NCI-H2081 (cell line): Measurements from ENCODE around the gene TAOK1.
"Not testable (repeated sequence)": the region's sequence is repeated elsewhere in the genome, so short reads cannot be mapped to it uniquely, and the experiment has no call there.

Experiments
- DNase-seq, 2 experiments: peaks; one replicate each; lab custom pipeline; 2025; lab: John Stamatoyannopoulos, UW

TAOK1 gene

DNA sequence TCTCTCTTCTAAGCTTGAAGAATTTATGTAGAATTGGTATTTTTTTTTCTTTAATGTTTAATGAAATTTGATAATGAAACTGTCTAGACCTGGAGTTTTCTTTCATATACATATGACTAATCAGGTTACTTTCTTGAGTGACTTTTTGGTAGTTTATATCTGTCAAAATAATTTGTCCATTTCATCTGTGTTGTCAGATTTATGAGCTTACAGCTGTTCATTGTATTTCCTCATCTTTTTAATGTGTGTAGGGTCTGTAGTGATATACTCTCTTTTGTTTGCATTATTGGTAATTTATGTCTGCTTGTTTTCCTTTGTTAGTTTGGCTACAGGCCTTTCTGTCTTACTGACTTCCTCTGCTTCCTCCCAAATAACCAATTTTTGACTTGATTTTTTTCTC, 55.7 kb downstream of the TAOK1 start:
- no peak for DNase-seq

DNA sequence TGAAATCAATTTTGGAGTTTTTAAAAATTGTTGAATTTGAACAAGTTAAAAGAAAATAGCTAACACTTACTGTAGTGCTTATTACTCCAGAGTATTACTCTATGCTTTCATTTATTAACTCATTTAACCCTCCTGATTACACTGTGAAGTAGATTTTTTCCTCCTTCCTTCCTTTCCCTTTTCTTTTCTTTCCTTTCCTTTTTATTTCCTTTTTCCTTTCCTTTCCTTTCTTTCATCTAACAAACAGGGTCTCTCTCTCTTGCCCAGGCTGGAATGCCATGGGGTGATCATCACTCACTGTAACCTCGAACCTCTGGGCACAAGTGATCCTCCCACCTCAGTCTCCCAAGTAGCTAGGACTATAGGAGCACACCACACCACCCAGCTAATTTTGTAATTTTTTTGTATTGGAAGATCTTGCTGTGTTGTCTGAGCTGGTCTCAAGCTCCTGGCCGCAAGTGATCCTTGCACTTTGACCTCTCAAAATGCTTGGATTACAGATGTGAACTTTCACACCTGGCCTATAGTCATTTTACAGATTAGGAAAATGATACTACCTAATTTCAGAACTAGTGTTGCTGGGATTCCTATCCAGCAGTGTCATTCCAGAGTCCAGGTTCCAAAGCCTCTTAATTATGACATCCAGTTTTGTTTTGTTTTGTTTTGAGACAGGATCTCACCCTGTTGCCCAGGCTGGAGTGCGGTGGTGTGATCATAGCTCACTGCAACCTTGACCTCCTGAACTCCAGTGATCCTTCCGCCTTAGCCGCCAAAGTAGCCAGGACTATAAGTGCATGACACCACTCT, 59.9 kb downstream of the TAOK1 start:
- no peak for DNase-seq

DNA sequence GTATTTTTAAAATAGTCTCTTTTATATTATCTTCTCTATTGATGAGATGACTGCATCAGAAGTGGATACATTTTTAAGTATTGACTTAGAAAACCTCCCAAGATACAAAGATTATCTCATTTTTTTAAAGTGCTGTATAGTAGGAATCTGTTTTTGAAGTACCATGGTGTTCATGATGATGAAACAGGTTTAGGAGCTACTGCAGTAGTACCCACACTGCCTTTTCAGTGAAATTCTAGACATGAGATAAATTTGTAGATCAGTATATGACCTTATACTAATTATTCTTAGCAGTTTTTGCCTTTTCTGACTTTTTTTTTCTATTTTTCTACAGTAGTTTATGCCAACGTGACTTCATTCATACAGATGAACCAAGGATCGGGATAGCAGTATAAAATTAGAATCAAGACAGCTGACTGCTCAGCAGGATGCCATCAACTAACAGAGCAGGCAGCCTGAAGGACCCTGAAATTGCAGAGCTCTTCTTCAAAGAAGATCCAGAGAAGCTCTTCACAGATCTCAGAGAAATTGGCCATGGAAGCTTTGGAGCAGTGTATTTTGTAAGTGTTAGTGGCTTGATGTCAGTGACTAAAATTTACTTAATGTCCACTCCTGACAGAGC, 61.1 kb downstream of the TAOK1 start:
- no peak for DNase-seq

DNA sequence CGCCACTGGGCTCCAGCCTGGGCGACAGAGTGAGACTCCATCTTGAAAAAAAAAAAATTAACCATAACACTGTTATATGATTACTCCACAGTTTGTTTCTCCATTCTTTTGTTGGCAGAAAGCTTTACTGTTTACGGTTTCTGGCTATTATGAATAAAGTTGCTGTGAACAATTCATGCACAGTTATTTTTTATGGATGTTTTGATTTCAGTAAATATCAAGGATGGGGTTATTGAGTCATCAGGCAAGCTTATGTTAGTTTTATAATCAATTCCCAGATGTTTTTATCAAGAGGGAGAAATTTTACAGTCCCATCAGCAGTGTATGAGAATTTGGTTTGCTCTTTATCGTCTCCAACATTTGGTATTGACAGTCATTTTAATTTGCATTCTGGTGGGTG, 67.9 kb downstream of the TAOK1 start:
- no peak for DNase-seq

DNA sequence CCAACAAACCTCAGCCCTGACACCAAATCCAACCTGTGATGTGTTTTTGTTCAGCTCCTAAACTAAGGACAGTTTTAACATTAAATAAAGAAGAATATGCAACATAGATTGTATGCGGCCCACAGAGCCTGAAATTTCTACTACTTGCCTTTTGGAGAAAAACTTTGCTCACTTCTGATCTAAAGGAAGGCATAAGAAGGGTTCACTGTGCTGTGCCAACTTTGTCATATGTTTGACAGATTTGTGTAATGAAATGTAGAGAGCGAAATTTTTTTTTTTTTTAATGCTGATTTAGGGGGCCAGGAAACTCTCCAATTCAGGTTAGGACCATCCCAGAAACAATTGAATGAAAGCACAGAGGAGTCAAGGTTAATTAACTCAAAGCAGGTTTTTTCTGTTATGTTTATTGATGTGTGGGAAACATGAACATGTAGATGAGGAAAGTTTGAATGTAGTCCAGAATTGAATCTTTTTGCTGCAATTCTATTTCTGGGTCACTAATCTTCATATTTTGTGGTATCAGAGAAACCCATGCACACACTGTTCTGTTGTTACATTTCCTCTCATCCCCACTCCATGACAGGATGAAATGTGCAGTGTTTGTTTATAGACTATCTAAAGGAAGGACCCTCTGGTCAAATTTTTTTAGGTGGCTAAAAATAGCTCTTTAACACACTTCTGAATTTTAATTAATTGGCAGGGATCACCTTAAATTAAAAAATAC, 71.5 kb downstream of the TAOK1 start:
- DNase-seq = no peak

DNA sequence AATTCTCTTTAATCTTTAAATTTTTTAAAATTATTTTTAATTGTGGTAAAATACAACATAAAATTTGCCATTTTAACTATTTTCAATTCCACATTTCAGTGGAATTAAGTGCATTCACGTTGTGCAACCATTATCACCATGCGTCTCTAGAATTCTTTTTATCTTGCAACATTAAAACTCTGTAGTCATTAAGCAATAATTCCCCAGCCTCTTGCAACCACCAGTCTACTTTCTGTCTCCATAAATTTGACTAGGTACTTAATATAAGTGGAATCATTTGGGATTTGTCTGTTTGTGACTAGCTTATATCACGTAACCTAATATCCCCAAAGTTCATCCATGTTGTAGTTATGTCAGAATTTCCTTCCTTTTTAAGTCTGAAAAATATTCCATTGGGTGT, 79.1 kb downstream of the TAOK1 start:
- no peak for DNase-seq

DNA sequence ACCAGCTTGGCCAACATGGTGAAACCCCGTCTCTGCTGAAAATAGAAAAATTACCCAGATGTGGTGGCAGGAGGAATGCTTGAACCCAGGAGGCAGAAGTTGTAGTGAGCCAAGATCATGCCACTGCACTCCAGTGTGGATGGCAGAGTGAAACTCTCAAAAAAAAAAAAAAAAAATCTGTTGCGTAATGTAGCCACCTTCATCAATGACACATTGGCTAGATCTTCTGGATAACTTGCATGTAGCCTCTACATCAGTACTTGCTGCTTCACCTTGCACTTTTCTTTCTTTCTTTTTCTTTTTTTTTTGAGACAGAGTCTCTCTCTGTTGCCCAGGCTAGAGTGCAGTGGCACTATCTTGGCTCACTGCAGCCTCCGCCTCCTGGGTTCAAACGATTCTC, 83.3 kb downstream of the TAOK1 start:
- DNase-seq = not testable (repeated sequence)

DNA sequence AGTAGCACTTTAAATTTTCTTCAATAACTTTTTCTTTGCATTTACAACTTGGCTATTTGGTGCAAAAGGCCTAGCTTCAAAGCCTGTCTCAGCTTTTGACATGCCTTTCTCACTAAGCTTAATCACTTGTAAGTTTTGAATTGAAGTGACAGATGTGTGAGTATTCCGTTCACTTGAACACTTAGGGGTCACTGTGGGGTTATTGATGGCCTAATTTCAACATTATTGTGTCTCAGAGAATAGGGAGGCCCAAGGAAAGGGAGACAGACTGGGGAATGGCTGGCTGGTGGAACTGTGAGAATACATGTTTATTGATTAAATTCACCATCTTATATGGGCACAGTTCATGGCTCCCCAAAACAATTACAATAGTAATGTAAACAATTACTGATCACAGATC, 84.1 kb downstream of the TAOK1 start:
- DNase-seq = no peak

DNA sequence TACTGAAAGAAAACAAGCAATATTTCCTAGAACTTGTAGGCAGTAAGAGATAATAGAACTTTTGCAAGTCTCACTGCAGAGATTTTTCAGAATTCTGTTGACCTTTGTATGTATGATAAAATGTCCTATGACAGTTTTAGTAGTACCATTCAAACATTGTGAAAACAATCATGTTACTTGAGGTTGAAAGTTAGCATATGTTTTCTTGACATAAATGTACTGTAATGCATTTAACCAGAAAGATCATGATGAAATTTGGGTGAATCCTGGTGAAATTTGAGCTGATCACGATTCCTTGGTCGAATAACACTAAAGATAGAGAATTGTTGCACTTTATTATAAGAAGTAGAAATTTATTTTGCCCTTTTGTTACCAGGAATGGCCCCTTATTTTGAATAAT, 85.7 kb downstream of the TAOK1 start:
- DNase-seq = no peak

DNA sequence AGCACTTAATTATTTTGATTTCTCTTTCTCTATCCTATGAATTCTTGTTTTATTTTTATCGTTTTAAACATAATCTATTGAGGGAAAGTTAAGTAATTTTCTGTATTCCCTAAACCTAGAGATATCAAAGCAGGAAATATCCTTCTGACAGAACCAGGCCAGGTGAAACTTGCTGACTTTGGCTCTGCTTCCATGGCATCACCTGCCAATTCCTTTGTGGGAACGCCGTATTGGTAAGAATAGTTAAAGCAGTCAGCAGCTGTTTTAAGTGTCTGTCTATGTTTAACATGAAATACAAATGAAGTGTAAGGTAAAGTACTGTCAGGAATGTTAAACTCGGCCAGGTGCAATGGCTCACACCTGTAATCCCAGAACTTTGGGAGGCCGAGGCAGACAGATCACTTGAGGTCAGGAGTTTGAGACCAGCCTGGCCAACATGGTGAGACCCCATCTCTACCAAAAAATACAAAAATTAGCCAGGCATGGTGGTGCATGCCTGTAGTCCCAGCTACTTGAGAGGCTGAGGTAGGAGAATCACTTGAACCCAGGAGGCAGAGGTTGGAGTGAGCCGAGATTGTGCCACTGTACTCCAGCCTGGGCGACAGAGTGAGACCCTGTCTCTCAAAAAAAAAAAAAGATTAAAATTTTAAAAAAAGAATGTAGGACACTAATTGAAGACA, 90.2 kb downstream of the TAOK1 start:
- peak in 1 of 2 experiments; percentile 36 for DNase-seq

DNA sequence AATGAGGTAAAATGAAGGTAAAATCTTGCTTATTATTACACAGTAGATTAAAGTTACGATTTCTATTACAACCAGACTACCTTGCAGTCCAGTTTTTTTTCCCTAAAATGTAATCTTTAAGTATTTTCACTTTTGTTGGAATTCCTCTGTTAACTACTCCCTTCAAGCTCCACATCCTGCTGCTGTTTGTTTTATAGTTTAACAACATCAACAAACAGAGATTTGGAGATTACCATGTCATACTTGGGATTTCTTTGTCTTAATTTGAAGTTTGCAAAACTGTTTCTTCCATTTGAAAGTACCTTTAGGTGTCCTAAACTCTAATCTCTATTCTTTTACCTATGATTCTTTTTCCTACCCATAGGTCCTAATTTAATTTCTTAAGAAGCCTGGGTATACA, 93.3 kb downstream of the TAOK1 start:
- DNase-seq = no peak

DNA sequence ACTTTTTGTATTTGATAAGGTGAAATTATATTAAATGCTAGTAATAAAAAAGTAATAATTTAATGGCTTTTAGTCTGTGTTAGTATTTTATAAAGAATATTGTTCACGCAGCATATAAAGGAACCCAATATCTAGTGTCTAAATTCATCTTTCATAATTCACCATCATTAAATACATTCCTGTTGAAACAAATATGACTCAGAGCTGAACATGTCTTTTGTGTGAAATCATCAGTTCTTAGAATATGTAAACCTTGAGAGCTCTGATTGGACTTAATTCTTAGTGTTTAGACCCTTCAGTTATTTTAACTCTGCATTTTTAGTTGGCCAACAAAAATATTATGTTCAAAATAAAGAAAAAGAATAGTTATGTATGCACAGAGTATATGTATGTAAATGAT, 104.8 kb downstream of the TAOK1 start:
- no peak for DNase-seq

DNA sequence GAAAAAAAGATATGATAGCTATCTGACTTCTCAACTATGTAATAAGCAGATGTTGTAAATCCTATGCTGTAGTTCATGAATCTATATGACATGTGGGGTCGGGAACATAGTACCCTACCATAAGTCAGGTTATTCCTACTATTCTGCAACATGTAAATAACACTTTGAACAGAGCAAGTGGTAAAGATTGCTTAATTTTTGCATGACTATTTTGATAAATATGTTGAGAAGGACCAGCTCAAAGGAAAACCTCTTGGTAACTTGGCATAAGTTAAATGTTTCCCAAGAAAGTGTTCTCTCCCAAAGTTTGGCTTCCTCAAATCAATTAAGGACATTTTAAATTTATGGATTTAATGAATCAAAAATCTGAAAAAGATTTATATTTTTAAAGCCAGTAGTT, 114.5 kb downstream of the TAOK1 start:
- no peak for DNase-seq

DNA sequence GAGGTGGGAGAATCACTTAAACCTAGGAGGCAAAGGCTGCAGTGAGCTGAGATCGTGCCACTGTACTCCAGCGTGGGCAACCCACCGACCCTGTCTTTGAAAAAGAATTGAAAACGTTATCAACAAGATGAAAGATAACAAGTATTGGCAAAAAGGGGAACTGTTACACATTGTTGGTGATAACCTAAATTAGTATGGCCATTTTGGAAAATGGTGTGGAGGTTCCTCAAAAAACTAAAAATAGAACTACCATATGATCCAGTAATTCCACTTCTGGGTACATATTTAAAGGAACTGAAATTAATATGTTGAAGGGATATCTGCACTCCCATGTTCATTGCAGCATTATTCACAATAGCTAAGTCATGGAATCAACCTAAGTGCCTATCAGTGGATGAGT, 115.7 kb downstream of the TAOK1 start:
- no peak for DNase-seq

DNA sequence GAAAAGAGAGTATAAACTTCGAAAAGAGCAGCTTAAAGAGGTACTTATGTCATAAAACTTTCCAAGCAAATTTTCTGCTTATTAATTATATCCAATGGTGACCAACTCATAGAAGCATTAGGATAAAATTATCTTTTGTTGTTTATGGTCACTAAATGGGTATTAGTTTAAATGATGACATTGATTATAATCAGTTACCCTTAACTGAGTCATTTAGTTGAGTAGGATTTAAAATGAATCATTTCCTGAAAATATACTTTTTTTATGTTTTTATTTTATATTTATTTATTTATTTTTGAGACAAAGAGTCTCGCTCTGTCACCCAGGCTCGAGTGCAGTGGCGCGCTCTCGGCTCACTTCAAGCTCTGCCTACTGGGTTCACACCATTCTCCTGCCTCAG, 120.8 kb downstream of the TAOK1 start:
- DNase-seq = no peak

DNA sequence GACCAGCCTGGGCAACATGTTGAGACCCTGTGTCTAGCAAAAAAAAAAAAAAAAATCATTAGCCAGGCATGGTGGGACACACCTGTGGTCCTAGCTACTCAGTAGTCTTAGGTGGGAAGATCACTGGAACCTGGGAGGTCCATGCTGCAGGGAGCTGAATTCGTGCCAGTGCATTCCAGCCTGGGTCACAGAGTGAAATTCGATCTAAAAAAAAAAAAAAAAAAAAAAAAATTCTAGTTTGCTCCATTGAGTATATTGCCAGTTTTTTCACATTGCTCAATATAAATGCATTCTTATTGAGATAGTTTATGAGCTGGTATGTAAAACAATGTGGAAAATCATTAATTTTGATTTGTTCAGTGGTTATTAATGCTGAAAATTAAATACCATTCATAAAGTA, 124.6 kb downstream of the TAOK1 start:
- no peak for DNase-seq

DNA sequence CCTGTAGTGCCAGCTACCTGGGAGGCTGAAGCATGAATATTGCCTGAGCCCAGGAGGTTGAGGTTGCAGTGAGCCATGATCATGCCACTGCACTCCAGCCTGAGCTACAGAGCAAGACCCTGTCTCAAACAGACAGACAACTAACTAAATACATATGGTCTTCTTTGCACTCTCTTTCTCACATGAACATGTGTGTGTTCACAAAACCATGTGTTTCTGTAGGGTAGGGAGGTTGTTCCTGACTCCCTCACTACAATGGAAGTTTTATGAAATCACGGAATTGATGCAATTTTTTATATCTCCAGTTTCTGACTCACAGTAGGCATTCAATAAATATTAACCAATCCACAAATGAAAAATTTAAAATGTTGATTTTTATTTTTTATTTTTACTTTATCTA, 128.2 kb downstream of the TAOK1 start:
- DNase-seq = no peak

DNA sequence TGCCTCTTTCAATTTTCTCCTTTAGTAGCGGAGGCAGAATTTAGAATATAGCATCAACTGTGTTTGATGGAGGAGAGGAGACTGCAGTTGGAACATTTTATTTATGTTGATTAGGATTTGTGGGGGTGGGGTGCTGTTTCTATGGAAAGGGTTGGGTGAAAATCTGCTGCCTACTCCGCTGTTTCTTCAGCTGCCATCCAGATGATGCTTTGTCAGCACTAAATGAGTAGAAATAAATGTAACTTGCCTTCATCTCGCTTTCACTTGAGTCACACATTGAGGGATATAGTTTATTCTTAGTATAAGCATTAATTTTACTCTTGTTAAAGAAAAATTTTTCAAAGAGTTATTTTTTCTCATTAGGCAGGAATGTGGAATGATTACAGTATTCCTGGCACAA, 134.5 kb downstream of the TAOK1 start:
- no peak for DNase-seq

DNA sequence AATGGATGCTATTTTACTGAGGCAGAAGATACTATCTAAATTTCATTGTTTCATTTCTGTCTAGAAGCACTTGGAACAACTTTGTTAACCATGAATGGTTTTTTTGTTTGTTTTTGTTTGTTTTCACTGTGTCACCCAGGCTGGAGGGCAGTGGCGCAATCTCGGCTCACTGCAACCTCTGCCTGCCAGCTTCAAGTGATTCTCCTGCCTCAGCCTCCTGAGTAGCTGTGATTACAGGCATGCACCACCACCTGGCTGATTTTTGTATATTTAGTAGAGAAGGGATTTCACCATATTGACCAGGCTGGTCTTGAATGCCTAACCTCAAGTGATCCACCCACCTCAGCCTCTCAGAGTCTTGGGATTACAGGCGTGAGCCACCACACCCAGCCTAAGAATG, 136.2 kb downstream of the TAOK1 start:
- DNase-seq = no peak

DNA sequence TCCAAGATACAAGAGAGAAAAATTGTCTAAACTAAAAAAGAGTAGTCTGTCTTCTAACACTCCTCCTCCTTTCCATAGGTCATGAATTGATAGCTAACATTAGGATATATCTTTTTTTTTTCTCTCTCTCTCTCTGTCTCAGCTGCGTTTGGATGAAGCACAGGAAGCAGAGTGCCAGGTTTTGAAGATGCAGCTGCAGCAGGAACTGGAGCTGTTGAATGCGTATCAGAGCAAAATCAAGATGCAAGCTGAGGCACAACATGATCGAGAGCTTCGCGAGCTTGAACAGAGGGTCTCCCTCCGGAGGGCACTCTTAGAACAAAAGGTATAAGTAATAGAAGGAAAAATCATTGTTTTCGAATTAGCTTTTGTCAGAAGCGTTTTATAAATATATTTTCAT, 143.8 kb downstream of the TAOK1 start:
- DNase-seq = no peak

DNA sequence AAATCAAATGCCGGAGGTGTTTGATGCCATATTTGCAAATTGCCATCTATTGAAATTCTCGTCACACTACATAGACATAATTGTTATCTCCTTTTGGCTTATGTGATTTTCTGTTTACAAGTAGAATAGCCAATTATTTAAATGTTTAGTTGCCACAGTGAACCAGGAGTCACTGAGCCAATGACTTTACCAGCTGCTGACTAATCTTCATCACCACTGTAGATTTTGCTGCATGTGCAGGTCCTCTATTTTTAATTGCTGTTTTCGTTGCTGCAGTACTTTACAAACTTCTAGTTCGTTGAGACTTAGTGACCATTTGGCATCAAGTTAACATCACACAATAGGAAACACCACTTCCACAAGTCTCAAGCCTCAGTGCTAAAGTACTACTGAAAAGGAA, 153.9 kb downstream of the TAOK1 start:
- DNase-seq = no peak

DNA sequence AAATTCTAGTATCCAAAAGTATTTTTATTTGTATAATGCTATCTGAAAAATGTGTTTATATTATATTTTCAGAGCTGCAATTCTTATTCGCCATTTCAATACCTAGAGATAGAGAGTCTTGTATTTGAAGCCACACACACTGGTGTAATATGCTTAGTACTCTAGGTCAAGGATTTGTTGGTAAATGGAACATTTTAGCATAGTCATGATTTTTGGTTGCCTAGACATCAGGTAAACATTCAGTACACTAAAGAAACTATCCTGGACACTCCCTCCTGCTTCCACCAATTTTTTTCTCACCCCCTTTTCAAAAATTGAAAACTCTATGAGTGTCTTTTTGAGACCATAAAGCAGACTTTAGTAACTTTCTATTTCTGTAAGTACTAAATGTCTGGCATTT, 155.9 kb downstream of the TAOK1 start:
- no peak for DNase-seq

DNA sequence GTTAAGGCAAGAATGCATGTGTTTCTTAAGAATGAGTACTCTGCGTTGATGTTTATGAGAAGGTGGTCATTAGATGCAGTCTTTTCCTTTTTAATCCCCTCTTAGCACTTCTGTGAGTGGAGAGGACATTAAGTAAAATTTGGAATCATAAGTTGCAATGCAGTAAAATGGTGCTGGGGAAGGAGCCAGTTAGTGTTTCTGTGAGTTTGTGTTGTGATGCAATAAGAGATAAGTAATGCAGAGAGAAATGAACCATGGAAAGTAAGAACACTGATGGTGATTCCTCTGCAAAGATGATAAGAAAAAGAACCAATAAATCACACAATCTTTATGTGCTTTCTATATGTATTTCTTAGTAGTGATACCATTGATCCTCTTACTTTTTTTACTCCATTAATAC, 156.7 kb downstream of the TAOK1 start:
- no peak for DNase-seq
